GM23248 (cell line): ENCODE measurements around the gene VPS8.

Source experiments
- EZH2 ChIP-seq: fragments of 200-600 bp; sonication (generic); IDR thresholded peaks from 2 replicates; pipeline ENCODE4 v1.6.1; 2018; ENCODE audit warnings: antibody characterized with exemption, mild to moderate bottlenecking; ENCODE audit not compliant: insufficient read depth, poor library complexity, severe bottlenecking
- EZH2phosphoT487 ChIP-seq: fragments of 200-600 bp; sonication (generic); IDR thresholded peaks from 2 replicates; pipeline ENCODE4 v1.6.1; 2018; ENCODE audit warnings: antibody characterized with exemption, moderate library complexity, mild to moderate bottlenecking, low read depth; ENCODE audit not compliant: insufficient read depth

- TF ChIP-seq EZH2 = no peak
- no peak for TF ChIP-seq EZH2phosphoT487
Observed at GRCh38 chr3:185046164-185046515, 234.2 kb downstream of the VPS8 start.
